GM18873 (cell line): ENCODE results near the gene SMARCA1.
"Not testable (repeated sequence)": the region's sequence is repeated elsewhere in the genome, so short reads cannot be mapped to it uniquely, and the experiment has no call there.

Experiments
- ATAC-seq: cut with Tn5 transposase; IDR thresholded peaks from one replicate; pipeline ENCODE4 v1.9.1; 2021; ENCODE audit warnings: mild to moderate bottlenecking, moderate library complexity, moderate number of reproducible peaks; ENCODE audit not compliant: unreplicated experiment, low FRiP score

SMARCA1 gene, protein sequence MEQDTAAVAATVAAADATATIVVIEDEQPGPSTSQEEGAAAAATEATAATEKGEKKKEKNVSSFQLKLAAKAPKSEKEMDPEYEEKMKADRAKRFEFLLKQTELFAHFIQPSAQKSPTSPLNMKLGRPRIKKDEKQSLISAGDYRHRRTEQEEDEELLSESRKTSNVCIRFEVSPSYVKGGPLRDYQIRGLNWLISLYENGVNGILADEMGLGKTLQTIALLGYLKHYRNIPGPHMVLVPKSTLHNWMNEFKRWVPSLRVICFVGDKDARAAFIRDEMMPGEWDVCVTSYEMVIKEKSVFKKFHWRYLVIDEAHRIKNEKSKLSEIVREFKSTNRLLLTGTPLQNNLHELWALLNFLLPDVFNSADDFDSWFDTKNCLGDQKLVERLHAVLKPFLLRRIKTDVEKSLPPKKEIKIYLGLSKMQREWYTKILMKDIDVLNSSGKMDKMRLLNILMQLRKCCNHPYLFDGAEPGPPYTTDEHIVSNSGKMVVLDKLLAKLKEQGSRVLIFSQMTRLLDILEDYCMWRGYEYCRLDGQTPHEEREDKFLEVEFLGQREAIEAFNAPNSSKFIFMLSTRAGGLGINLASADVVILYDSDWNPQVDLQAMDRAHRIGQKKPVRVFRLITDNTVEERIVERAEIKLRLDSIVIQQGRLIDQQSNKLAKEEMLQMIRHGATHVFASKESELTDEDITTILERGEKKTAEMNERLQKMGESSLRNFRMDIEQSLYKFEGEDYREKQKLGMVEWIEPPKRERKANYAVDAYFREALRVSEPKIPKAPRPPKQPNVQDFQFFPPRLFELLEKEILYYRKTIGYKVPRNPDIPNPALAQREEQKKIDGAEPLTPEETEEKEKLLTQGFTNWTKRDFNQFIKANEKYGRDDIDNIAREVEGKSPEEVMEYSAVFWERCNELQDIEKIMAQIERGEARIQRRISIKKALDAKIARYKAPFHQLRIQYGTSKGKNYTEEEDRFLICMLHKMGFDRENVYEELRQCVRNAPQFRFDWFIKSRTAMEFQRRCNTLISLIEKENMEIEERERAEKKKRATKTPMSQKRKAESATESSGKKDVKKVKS

DNA sequence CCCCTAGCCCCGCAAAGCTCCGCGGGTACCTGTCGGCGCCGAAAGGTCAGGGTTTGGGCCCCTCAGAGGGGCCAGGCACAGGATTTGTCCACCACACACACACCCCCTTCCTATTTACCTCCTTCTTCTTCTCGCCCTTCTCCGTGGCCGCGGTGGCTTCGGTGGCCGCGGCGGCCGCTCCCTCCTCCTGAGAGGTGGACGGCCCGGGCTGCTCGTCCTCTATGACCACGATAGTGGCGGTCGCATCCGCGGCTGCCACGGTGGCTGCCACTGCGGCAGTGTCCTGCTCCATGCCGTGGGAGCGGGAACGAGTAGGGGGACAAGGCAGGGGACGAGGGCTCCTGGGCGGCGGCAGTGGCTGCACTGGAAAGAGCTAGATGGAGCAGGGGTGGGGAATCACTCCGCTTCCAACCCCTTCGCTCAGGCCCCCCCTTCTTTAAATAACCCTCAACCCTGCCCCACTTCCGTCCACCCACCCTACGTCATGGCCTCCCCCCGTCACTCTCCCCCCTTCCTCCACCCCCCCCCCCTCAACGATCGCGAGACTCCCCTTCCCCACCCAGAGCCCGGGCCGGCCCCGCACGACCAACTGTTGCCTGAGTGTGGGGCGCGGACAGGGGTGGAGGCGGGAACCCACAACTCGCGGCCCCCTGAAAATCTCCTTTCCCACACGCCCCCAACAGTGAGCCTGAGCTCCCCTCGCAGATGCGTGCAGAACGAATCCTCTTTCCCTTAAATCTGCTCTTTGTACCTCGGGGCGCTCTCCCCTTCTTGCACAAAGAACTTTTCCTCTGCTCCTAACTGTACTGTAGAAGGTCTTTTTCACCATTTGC lies at the start of gene SMARCA1:
TSS of gene SMARCA1 (minus strand) at position 412 of the 833 bp plus-strand sequence. CDS start at position 292, 120 bp downstream.
- no peak for ATAC-seq

DNA sequence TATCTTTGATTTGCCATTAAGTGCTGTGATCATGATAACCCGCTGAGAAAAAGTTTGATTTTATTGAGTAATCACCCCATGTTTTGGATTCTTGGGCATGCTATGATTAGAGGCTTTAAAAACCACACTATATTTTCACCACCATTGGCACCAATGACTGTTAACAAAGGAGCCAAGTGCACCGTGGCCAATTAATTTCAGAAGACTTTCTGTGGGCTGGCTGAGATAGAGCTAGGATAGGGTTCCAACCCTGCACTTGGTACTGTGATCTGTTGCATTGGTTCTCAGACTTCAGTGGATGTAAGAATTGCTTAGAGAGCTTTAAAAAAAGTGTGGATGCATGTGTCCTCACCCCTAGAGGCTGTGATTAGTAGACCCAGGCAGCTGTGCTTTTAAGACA lies 49.1 kb upstream of the SMARCA1 start:
- ATAC-seq = no peak

DNA sequence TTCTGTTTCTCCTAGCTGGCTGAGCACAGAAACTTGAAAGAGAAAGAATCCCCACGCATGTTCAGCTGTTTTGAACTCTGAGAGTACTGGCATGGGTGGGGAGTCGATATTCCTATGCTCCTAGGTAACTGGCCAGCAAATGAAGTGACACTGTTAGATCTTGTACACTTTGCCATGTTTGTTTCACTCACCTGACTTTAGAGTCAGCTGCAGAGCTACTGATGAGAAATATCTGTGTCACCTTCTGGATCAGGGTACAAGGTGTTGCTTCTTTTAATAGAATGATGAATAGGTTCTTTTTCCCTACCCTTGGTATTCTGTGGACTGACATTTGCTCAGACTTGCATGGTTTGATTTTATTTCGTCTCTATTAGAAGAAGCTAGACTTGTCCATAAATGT lies 45.1 kb upstream of the SMARCA1 start:
- no peak for ATAC-seq

DNA sequence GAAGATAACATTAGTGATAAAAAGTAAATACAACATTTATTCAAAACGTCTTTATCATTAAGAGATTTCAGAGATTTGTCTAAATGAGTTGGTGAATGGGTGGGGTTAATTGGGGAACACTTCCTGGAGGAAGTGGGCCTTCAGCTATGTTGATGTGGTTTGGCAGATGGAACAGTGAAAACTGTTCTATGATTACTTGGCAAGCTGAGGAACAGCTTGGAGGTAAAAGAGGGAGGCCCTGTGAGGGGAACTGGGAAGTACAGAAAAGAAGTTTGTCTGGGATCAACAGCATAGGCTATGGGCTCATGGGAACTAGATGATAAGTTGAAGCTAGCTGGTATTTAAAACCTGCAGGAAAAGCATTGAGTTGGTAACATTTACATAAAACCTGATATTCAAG lies 42.8 kb upstream of the SMARCA1 start:
- ATAC-seq = no peak

DNA sequence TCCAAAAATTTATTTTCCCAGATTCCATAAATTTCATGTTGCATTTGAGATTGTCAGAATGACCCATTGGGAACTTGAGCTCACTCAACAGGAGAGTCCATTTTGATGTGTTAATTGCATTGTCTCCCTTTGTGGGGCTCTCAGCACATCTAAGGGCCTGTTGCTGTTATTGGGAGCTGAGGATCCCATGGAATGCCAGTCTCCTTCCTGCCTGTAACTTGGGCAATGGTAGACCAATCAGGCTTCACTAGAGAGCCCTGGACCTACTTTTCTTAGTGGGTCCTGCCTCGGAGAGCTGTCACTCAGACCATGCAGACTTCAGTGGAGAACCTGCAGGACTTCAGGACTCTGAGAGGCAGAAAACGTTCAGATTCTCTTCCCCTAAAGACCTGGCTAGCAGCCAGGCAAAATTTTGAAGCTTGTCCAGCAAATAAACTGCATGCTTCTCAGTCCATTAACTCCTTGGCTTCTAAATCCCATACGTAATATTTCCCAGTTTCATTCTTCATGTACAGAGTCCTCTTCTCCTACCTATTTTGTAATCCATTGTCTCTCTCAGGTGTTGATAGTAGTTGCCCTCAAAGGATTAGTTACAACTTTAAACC lies 41.9 kb upstream of the SMARCA1 start:
- no peak for ATAC-seq

DNA sequence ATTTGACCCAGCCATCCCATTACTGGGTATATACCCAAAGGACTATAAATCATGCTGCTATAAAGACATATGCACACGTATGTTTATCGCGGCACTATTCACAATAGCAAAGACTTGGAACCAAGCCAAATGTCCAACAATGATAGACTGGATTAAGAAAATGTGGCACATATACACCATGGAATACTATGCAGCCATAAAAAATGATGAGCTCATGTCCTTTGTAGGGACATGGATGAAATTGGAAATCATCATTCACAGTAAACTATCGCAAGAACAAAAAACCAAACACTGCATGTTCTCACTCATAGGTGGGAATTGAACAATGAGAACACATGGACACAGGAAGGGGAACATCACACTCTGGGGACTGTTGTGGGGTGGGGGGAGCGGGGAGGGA lies 41.1 kb upstream of the SMARCA1 start:
- ATAC-seq = not testable (repeated sequence)

DNA sequence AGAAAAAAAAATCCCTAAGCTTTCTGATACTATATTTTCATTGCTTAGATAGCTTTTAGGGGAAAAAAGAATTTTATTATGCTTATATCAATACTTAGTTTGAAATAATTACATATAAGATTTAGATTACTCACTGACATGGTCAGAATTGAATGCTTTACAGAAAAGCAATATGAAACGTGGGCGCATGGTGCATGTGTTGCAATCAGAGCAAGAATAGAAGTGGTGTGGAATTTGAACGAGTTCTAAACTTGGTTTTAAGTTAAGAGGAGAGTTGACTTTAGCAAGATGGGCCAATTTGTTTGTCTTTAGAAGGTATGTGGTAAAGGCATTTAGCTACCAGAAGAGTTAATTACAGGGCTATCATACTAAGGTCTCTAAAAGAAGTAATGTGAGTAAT lies 38.2 kb upstream of the SMARCA1 start:
- no peak for ATAC-seq

DNA sequence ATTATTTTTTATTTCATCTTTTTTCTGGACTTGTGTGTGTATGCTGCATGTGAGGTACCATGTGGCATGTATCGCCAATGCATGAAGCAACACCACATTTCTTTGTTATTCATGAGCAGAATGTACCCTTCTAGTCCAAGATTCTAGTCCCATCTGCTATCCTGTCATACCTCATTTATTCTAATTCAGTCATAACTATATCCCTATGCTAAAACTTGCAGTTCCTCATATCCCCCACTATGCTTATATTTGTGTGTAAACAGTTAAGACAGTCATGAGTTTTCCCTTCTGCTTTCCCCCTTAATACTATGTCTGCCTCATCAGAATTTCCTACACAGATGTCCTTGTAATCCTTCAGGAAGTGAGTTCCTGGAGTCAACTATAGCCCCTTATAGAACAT lies 36.5 kb upstream of the SMARCA1 start:
- no peak for ATAC-seq

DNA sequence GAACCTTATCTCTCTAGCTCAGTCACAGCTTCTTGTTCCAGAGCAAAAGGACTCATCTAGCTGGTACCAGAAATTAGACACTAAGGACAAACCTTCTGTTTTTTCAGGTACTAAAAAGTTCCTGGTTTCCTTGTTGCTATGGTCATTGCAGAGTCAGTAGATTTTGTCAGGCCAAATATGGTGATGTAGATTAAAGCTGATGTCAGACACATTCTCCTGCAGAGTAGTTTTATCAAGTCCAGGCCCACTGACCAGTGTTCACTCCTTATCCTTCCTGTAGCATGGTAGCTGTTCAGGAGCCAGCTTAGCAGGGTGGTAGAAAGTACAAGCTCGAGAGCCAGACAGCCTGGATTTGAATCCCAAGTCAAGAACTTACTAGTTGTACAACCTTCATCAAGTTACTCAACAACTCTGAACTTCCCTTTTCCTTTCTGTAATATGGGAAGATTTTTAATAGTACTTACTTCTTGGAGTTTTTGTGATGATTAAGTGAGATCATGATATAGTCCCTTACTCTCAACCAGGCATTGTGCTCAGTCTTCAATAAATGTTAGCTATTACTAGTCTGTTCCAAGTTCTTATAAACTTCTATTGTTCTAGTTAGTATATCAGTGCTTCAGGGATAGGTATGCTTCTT lies 34.7 kb upstream of the SMARCA1 start:
- ATAC-seq = no peak

DNA sequence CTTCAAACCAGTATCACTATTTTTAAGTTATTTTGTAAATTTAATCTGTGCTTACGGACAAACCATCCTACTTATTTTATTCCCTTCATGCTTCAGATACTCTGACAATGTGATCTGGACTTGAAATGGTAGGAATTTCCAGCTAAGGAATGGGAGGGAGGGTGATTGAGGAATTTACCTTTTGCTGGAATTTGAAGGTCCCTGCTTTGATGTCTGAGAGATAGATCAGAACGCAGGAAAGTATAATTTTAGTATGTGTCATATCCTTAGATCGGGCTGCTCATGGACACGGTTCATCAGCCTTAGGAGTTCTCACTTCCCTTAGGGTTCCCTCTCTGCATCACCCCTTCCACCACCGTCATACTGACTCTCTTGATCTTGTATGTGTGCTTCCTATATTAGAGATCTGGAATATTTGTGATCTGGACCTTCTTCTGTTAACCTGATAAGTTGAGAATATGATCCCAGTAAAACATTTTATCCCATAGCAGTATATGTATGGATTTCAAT lies 33.6 kb upstream of the SMARCA1 start:
- ATAC-seq = no peak

DNA sequence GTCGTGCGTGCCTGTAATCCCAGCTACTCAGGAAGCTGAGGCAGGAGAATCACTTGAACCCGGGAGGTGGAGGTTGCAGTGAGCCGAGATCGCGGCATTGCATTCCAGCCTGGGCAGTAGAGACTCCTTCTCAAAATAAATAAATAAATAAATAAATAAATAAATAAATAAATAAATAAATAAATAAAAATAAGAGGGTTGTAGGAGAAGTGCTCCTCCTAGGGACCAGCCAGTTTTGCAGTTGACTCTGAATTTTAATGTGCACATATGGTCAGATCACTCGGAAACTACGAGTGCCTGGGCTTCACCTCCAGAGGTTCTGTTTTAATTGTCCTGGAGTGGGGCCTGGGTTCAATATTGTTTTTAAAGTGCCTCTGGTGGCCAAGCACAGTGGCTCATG lies 31.5 kb upstream of the SMARCA1 start:
- ATAC-seq = not testable (repeated sequence)

DNA sequence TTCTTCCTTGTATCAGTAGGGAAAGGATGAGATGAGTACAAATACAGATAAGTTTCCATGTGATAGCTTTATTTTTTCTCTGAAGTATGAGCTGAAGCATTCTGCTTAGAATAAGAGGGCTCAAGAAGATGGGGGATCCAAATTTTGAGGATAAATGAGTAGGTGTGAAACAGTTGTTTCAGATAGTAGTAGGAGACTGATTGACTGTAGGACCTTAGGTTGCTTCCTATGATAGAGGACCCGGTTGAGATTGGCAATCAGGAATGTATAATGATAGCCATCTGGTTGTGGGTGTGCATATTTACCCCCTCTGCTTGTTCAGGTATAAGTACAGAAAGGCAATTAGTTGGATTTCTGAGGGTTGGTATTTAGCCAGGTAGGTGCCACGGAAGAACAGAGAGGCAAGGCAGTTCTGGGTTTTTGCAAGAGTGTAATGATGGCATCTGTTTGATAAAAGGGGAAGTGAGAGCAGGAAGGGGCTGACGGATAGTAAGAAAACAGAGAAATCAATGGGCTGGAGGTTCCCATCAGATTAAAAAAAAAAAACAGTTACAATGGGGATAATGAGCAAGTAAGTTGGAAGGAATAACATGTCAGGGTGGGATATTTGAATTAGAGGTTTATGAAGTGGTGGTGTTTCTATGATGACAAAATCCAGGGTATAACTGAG lies 30.5 kb upstream of the SMARCA1 start:
- ATAC-seq = peak; percentile 93

DNA sequence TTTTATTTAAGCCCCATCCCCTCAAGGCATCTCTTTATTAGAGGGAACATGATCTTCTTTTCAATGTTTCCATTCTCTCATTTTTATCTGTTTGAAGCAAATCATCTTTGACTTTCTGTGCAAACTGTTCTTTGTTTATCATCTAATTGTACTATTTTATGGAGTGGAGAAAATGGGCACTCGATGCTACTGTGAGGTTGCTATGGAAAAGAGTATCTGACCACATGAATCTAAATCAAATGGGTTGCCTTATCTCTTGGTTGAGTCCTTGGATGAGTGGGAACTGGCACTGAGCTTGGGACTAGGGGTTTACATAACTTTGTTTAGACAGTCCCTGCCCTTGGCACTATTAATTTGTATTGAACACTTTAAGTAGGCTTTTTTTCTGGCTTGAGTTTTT lies 25.8 kb upstream of the SMARCA1 start:
- no peak for ATAC-seq

DNA sequence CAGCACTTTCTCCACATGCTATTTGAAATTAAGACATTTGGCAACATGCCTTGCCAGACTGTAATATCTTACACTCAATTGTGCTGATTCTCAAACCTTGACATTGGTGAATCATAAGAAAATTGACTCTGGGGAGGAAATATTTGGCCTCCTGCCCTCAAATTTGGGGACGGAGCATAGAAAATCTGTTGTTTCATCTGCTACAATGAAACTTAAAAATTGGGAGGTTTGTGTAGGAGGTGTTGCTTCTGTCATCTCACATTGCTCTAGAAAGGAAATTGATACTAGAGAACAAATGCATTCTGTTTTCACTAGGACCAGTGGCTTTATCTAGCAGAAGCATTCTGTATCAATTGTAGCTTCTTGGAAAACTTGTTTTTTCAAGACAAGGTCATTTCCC lies 22.1 kb upstream of the SMARCA1 start:
- ATAC-seq = no peak

DNA sequence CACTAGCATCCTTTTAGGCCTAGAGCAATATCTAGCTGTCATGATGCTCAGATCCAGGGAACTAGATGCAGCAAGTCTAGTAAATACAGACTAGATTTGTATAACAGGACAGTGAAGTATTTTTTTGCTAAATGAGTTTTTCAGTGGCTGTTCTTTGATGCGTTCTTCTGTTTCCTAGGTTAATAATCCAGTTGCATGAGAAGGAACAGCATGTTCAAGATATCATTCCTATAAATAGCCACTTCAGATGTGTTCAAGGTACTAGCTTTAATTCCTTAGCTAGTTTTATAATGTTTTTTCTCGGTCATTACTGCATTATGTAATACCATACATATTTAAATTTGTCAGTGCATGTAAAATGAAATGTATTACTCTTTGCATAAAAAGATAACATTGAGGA lies 21.5 kb upstream of the SMARCA1 start:
- ATAC-seq = no peak

DNA sequence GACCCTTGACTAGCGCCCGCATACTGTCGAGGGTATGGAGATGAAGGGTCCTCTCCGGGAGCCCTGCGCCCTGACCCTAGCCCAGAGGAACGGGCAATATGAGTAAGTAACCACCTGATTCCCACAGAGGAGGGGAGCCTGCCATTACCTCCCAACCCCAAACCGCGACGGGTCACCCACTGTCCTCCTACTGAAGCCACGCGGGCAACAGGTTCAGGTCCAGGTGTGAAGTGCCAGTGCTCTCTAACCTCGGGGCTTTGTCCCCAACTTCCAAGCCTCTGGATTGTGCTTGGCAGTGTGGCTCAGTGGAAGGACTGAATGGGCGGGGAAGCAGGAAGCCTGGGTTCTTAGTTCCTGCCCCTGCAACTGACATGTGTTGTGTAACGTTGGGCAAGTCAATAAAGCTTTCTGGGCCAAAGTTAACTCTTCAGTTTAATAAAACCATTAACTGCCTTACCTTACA lies 17.5 kb upstream of the SMARCA1 start:
- ATAC-seq = no peak

DNA sequence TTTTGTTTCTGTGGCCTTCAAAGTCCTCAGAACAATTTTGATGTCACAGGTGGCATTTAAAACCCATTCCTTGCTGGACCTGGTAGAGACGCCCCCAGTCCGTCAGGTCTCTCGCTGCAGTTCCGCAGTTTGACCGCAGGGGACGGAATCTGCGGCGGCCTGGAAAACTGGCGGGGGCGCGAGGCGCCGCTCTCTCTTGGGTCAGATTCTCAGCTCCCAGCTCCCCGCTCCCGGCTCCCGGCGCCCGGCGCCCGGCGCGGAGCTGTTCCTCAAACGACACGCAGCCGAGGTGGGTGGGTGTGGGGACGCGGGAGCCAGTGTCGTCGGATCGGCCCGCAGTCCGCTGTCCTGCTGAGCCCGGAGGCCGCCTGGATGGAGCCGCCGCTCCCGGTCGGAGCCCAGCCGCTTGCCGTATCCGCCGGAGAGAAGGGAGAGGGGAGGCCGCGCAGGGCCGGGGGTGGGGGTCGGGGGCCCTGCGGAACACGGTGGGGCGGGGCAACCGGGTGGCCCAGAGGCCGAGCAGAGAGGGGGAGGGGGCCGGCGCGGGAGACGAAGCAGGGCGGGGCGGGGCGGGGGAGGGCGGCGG lies 16.9 kb upstream of the SMARCA1 start, which contains the start of gene OCRL:
TSS of gene OCRL (plus strand) at position 192 of the 586 bp plus-strand sequence. CDS start at position 373, 181 bp downstream.
- peak; percentile 84 for ATAC-seq
